Panc1 (cell line): ENCODE measurements around the gene PTGR1. TPM values are rescaled to one million over a fixed set of nuclear protein-coding genes. Genes with fewer than 3 reads are reported as not detected.
"Not testable (repeated sequence)": the region's sequence is repeated elsewhere in the genome, so short reads cannot be mapped to it uniquely, and the experiment has no call there.

Experiments used
- ATAC-seq: fragments of 200-7000 bp; cut with Tn5 transposase; 2 replicates; pipeline ENCODE4 v1.9.1; 2020; ENCODE audit warnings: mild to moderate bottlenecking, moderate library complexity
- BruUV-seq: library from RNA; stranded (reverse); fragments of 400-500 nt; replicated peaks from 2 replicates; lab custom pipeline; 2021; lab: Mats Ljungman, UMichigan
- CTCF ChIA-PET: fragments of 300-600 bp; sonication (Branson Sonifier 250); formaldehyde crosslinking; loops from one replicate; lab custom pipeline; 2022; ENCODE audit warnings: antibody characterized with exemption; lab: Charles Lee
- POLR2A ChIA-PET: fragments of 300-600 bp; sonication (Branson Sonifier 250); formaldehyde crosslinking; loops from one replicate; lab custom pipeline; 2022; ENCODE audit warnings: antibody characterized with exemption; lab: Charles Lee
- DNase-seq: peaks from one replicate; pipeline ENCODE4 v3.0.0-alpha.2; 2010; ENCODE audit warnings: low read depth, low spot score
- H3K27ac ChIP-seq: 2 replicates; pipeline ENCODE4 v1.5.1; 2011; ENCODE audit warnings: mild to moderate bottlenecking, low read length, inconsistent platforms
- H3K27me3 ChIP-seq: fragments of 200-500 bp; sonication (Bioruptor generic); 2 replicates; pipeline ENCODE4 v1.6.0; 2014; ENCODE audit warnings: low read length, inconsistent platforms; ENCODE audit not compliant: control insufficient read depth, insufficient read depth
- H3K36me3 ChIP-seq: fragments of 200-500 bp; sonication (Bioruptor generic); 2 replicates; pipeline ENCODE4 v1.5.1; 2014; ENCODE audit warnings: inconsistent platforms, mild to moderate bottlenecking, low read length, moderate library complexity; ENCODE audit not compliant: control insufficient read depth, insufficient read depth
- H3K4me1 ChIP-seq: 2 replicates; pipeline ENCODE4 v1.5.1; 2011; ENCODE audit warnings: inconsistent platforms, mild to moderate bottlenecking, low read length, moderate library complexity; ENCODE audit not compliant: control insufficient read depth, insufficient read depth
- H3K4me3 ChIP-seq, 2 experiments: 2 replicates each; pipeline ENCODE4 v1.5.1; 2011 to 2012; ENCODE audit warnings: low read depth in 2 of 2, low read length in 2 of 2, mild to moderate bottlenecking in 2 of 2, inconsistent platforms in 1 of 2, moderate library complexity in 1 of 2
- H3K9me3 ChIP-seq: fragments of 200-500 bp; sonication (Bioruptor generic); 2 replicates; pipeline ENCODE4 v1.5.1; 2014; ENCODE audit warnings: low read depth, mild to moderate bottlenecking, inconsistent platforms, low read length, moderate library complexity; ENCODE audit not compliant: control insufficient read depth, insufficient read depth
- CTCF ChIP-seq: fragments of 450-650 bp; IDR thresholded peaks from 2 replicates; pipeline ENCODE4 v1.5.1; 2017; ENCODE audit warnings: mild to moderate bottlenecking
- POLR2AphosphoS5 ChIP-seq: IDR thresholded peaks from 2 replicates; pipeline ENCODE4 v1.6.1; 2012; ENCODE audit warnings: mild to moderate bottlenecking, low read depth, low read length, moderate library complexity
- REST ChIP-seq, 2 experiments: IDR thresholded peaks; 2 replicates each; pipeline ENCODE4 v1.6.1; 2011 to 2012; ENCODE audit warnings: low read depth in 2 of 2, control low read depth in 1 of 2, low read length in 1 of 2, mild to moderate bottlenecking in 1 of 2, moderate library complexity in 1 of 2; ENCODE audit not compliant: insufficient read depth in 1 of 2
- SIN3A ChIP-seq: IDR thresholded peaks from 2 replicates; pipeline ENCODE4 v1.6.1; 2012; ENCODE audit warnings: low read depth, mild to moderate bottlenecking, low read length, moderate library complexity, borderline replicate concordance; ENCODE audit not compliant: insufficient read depth
- TCF7L2 ChIP-seq: IDR thresholded peaks from 2 replicates; pipeline ENCODE4 v1.6.1; 2011; ENCODE audit warnings: mild to moderate bottlenecking, low read depth, low read length, inconsistent platforms
- in situ Hi-C: cut with HindIII; loops from 2 replicates; pipeline ENCODE4 v1.10.0; 2016; ENCODE audit warnings: low sequenced_read_pairs, low pct_unique_long_range_greater_than_20kb
- intact Hi-C: fragments of 100-400 bp; cut with micrococcal nuclease; formaldehyde crosslinking; loops from one replicate; pipeline ENCODE4 v1.10.0; 2022; ENCODE audit not compliant: unreplicated experiment
- total RNA-seq: library from RNA; stranded (reverse); gene quantifications from one replicate; pipeline ENCODE4 v1.2.1, GENCODE V29; 2021; ENCODE audit not compliant: unreplicated experiment

PTGR1 gene
- total RNA-seq, 1 experiment from 2014 or later = 46.0 TPM

- CTCF ChIA-PET = no interaction called here
- peaks cover 18% of the 10 kb centered on the region for H3K36me3 ChIP-seq
These were observed 16.6 kb downstream of the PTGR1 start for GRCh38 chr9:111582888-111583287.

GRCh38 chr9:111572950-111573604 lies 26.4 kb downstream of the PTGR1 start:
- no peak for DNase-seq
- no peaks in the 10 kb centered on the region for H3K9me3 ChIP-seq
- intact Hi-C loops = no loop called here
- ATAC-seq = no peak
- no peaks in the 10 kb centered on the region for H3K27me3 ChIP-seq
- no peak overlapping the region for H3K27ac ChIP-seq
- in situ Hi-C loops = no loop called here
- TF ChIP-seq POLR2AphosphoS5 (no peak), CTCF (no peak)
- no peaks in the 10 kb centered on the region for H3K4me1 ChIP-seq
- H3K36me3 ChIP-seq = peaks cover 3% of the 10 kb centered on the region
- ChIA-PET POLR2A (no interaction called here), CTCF (no interaction called here)
- BruUV-seq = no TSS peak
- no peak overlapping the region for H3K4me3 ChIP-seq

More at GRCh38 chr9:111582888-111583287, 16.6 kb downstream of the PTGR1 start:
- in situ Hi-C loops (no loop called here), intact Hi-C loops (no loop called here)
- Histone ChIP-seq H3K27me3 (no peaks in the 10 kb centered on the region), H3K4me3 (no peak overlapping the region), H3K9me3 (no peaks in the 10 kb centered on the region), H3K27ac (no peak overlapping the region), H3K4me1 (no peaks in the 10 kb centered on the region)
- DNase-seq (no peak), ATAC-seq (no peak)
- BruUV-seq = no TSS peak
- TF ChIP-seq REST (IDR thresholded peaks at IDR 0.05; ENCODE audit: insufficient read depth in 1 of 2, low read depth in 2 of 2, low read length in 1 of 2) (no peak), CTCF (no peak), POLR2AphosphoS5 (no peak), TCF7L2 (no peak), SIN3A (no peak)
- POLR2A ChIA-PET = no interaction called here

- DNase-seq, H3K27me3 ChIP-seq, CTCF ChIA-PET, H3K4me3 ChIP-seq, ATAC-seq, H3K36me3 ChIP-seq, in situ Hi-C loops, intact Hi-C loops, POLR2A ChIA-PET, H3K27ac ChIP-seq, H3K4me1 ChIP-seq, H3K9me3 ChIP-seq: not testable (repeated sequence)
- BruUV-seq = TSS peak; percentile 67
These were observed 31.3 kb downstream of the PTGR1 start for GRCh38 chr9:111568127-111568526.
